H1 (cell line): ENCODE results near the gene TAF4. TPM values are rescaled to one million over a fixed set of nuclear protein-coding genes. Genes with fewer than 3 reads are reported as not detected.

ENCODE experiments used
- ATF2 ChIP-seq: IDR thresholded peaks from 2 replicates; pipeline ENCODE4 v1.6.1; 2012; ENCODE audit warnings: low read length, inconsistent platforms
- SP1 ChIP-seq: IDR thresholded peaks from 2 replicates; pipeline ENCODE4 v1.6.1; 2011; ENCODE audit warnings: low read depth, low read length
- polyA plus RNA-seq, 7 experiments: library from polyadenylated mRNA; depleted of rRNA in 3 of 7; stranded (reverse) in 5 of 7; unstranded in 2 of 7; fragments of >200 nt in 5 of 7; fragments of 200-250 nt in 2 of 7; gene quantifications; 1 replicate in 5 of 7; 2 replicates in 1 of 7; 4 replicates in 1 of 7; pipeline versions ENCODE4 v1.2.1 to v1.2.3, GENCODE V29; 2011 to 2013; ENCODE audit warnings: missing spikeins in 2 of 7, mixed read lengths in 2 of 7
- total RNA-seq: library from RNA; stranded (reverse); fragmentation: NEBNext Ultra II Directional; extraction: Animal tissue kit (Norgen Biotek cat#: 25700); gene quantifications from 2 replicates; pipeline ENCODE4 v1.2.1, GENCODE V29; 2021

The TAF4 gene
- total and polyA plus RNA-seq, 2 of the 8 experiments (the other 6 are each of a cell fraction or from before 2014, with no cell fraction given), result 16.0 to 30.1 TPM

GRCh38 chr20:62001178-62001715, 64.4 kb downstream of the TAF4 start (continued):
- TF ChIP-seq ATF2, result no peak
- TF ChIP-seq SP1, result no peak
- TF ChIP-seq, all 59 proteins: peak for 0
